MM.1S (cell line): Measurements from ENCODE around the gene MND1.

Experiments used
- DNase-seq: peaks from one replicate; pipeline ENCODE4 v3.0.0-alpha.2; 2015
- H2AFZ ChIP-seq: fragments of 300-600 bp; sonication (generic); 2 replicates; pipeline ENCODE4 v1.6.0; 2016; ENCODE audit warnings: antibody characterized with exemption, low read length
- H3F3A ChIP-seq: fragments of 300-600 bp; sonication (generic); 2 replicates; pipeline ENCODE4 v1.6.1; 2016; ENCODE audit warnings: mild to moderate bottlenecking, antibody characterized with exemption, low read length, moderate library complexity, mixed read lengths; ENCODE audit not compliant: insufficient read depth
- H3K27ac ChIP-seq: fragments of 300-600 bp; sonication (generic); 2 replicates; pipeline ENCODE4 v1.5.1; 2016; ENCODE audit warnings: mild to moderate bottlenecking, low read length
- H3K27me3 ChIP-seq: fragments of 300-600 bp; sonication (generic); replicated peaks from 2 replicates; pipeline ENCODE4 v1.6.0; 2016; ENCODE audit warnings: low read length; ENCODE audit not compliant: insufficient read depth
- H3K36me3 ChIP-seq: fragments of 300-600 bp; sonication (generic); replicated peaks from 2 replicates; pipeline ENCODE4 v1.6.1; 2016; ENCODE audit warnings: mild to moderate bottlenecking, low read length, mixed read lengths; ENCODE audit not compliant: insufficient read depth
- H3K4me1 ChIP-seq: fragments of 300-600 bp; sonication (generic); 2 replicates; pipeline ENCODE4 v1.6.1; 2016; ENCODE audit warnings: low read length, mixed read lengths
- H3K4me2 ChIP-seq: fragments of 300-600 bp; sonication (generic); 2 replicates; pipeline ENCODE4 v1.6.0; 2016; ENCODE audit warnings: low read depth, low read length
- H3K4me3 ChIP-seq: fragments of 300-600 bp; sonication (generic); 2 replicates; pipeline ENCODE4 v1.5.1; 2016; ENCODE audit warnings: low read length, mixed read lengths
- H3K79me2 ChIP-seq: fragments of 300-600 bp; sonication (generic); 2 replicates; pipeline ENCODE4 v1.6.1; 2016; ENCODE audit warnings: mixed run types, low read length, mixed read lengths
- H3K9ac ChIP-seq: fragments of 300-600 bp; sonication (generic); 2 replicates; pipeline ENCODE4 v1.6.1; 2016; ENCODE audit warnings: low read length, mixed read lengths
- H3K9me2 ChIP-seq: fragments of 300-600 bp; sonication (generic); replicated peaks from 2 replicates; pipeline ENCODE4 v1.6.1; 2016; ENCODE audit warnings: mild to moderate bottlenecking, low read length, mixed read lengths; ENCODE audit not compliant: insufficient read depth
- H3K9me3 ChIP-seq: fragments of 300-600 bp; sonication (generic); replicated peaks from 2 replicates; pipeline ENCODE4 v1.6.1; 2016; ENCODE audit warnings: mild to moderate bottlenecking, low read length, mixed read lengths; ENCODE audit not compliant: insufficient read depth
- H4K20me1 ChIP-seq: fragments of 300-600 bp; sonication (generic); 2 replicates; pipeline ENCODE4 v1.6.1; 2016; ENCODE audit warnings: mild to moderate bottlenecking, low read length, moderate library complexity, mixed read lengths; ENCODE audit not compliant: insufficient read depth
- EZH2 ChIP-seq: fragments of 300-600 bp; sonication (generic); optimal IDR thresholded peaks from 2 replicates; pipeline ENCODE3; 2017; ENCODE audit warnings: low read depth, mild to moderate bottlenecking, antibody characterized with exemption, low read length, mixed read lengths
- EZH2phosphoT487 ChIP-seq: fragments of 300-600 bp; sonication (generic); IDR thresholded peaks from 2 replicates; pipeline ENCODE4 v1.6.1; 2018; ENCODE audit warnings: antibody characterized with exemption, low read length
- TF ChIP-seq, protein P1 (sequence below): fragments of 300-600 bp; sonication (generic); IDR thresholded peaks from 2 replicates; pipeline ENCODE4 v1.5.1; 2016; ENCODE audit warnings: antibody characterized with exemption, low read length, mixed read lengths

The MND1 gene

DNA sequence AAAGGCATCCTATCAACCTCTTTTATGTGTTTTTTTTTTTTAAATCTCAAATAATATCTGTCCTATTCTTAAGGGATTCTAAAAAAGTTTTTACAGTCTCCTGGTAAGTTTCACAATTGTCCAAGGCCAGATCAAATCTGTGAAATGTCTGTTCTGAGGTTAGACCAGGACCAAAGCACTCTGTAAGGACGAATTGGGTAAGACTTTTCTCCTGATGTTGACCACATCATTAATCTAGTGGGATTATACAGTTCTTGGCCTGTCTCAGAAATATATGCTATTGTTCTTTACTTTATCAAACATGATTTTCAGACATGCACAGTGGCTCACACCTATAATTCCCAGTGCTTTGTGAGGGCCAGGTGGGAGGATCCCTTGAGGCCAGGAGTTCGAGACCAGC is 75.9 kb downstream of the MND1 start:
- Histone ChIP-seq H3K27ac (no peak overlapping the region), H3K9ac (no peak overlapping the region)

DNA sequence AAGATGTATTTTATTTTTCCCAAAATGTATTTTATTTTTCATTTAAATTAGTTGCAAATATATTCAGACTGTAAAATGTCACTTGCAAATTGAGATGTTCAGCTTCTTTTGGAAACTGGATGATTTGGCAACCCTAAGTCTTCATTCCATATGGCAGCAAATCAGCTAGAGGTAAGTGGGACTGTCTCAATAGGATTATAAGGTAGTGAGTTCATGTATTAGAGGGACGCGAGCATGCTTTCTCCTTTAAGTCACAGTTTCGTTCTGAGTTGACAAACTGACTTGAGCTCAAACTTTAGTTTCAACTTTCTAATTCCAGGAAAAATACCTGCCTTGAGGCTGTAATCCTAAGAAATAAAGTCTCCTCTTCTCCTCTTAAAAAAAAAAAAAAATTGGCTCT is 77.5 kb downstream of the MND1 start:
- Histone ChIP-seq H2AFZ (no peak overlapping the region), H3K9me3 (no peaks in the 10 kb centered on the region), H3K27me3 (no peaks in the 10 kb centered on the region), H3K4me2 (no peak overlapping the region), H3F3A (no peaks in the 10 kb centered on the region), H4K20me1 (no peaks in the 10 kb centered on the region), H3K4me1 (no peaks in the 10 kb centered on the region), H3K36me3 (no peaks in the 10 kb centered on the region), H3K27ac (no peak overlapping the region), H3K9ac (no peak overlapping the region), H3K4me3 (no peak overlapping the region), H3K9me2 (no peaks in the 10 kb centered on the region), H3K79me2 (no peaks in the 10 kb centered on the region)
- TF ChIP-seq EZH2 (no peak), EZH2phosphoT487 (no peak)
- TF ChIP-seq, protein P1, sequence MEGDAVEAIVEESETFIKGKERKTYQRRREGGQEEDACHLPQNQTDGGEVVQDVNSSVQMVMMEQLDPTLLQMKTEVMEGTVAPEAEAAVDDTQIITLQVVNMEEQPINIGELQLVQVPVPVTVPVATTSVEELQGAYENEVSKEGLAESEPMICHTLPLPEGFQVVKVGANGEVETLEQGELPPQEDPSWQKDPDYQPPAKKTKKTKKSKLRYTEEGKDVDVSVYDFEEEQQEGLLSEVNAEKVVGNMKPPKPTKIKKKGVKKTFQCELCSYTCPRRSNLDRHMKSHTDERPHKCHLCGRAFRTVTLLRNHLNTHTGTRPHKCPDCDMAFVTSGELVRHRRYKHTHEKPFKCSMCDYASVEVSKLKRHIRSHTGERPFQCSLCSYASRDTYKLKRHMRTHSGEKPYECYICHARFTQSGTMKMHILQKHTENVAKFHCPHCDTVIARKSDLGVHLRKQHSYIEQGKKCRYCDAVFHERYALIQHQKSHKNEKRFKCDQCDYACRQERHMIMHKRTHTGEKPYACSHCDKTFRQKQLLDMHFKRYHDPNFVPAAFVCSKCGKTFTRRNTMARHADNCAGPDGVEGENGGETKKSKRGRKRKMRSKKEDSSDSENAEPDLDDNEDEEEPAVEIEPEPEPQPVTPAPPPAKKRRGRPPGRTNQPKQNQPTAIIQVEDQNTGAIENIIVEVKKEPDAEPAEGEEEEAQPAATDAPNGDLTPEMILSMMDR = no peak
- DNase-seq = no peak

More for the DNA sequence above, 75.9 kb downstream of the MND1 start:
- Histone ChIP-seq H3K79me2 (no peaks in the 10 kb centered on the region), H3K4me3 (no peak overlapping the region), H3K27me3 (no peaks in the 10 kb centered on the region), H2AFZ (no peak overlapping the region), H3K36me3 (no peaks in the 10 kb centered on the region), H3K9me3 (no peaks in the 10 kb centered on the region), H4K20me1 (no peaks in the 10 kb centered on the region), H3K4me2 (no peak overlapping the region), H3K9me2 (no peaks in the 10 kb centered on the region), H3F3A (no peaks in the 10 kb centered on the region), H3K4me1 (no peaks in the 10 kb centered on the region)
- no peak for DNase-seq
- TF ChIP-seq EZH2phosphoT487 (no peak), EZH2 (no peak)
- TF ChIP-seq, protein P1 = no peak

DNA sequence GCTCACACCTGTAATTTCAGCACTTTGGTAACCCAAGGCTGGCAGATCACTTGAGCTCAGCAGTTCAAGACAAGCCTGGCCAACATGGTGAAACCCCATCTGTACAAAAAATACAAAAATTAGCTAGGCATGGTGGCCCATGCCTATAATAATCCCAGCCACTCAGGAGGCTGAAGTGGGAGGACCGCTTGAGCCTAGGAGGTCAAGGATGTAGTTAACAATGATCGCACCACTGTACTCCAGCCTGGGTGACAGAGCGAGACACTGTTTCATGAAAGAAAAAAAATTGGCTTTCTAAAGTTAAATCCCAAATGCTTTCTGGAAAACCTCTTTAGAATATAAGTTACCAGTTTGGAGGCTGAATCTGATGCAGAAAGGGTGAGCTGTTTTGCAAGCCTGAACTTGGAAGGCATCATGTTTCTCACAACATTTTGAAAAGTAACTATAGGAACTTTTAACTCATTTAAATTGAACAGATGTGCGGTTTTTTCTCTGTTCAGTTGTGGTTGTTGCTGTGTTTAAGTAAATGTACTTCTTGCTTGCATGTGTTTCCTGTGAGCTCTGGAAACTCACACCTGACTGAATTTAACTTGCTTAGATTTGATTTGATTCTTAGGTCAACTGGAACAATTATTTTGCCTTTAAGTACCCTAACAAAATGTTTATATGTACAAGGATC is 81.9 kb downstream of the MND1 start:
- Histone ChIP-seq H2AFZ (no peak overlapping the region), H3K27ac (no peak overlapping the region), H4K20me1 (no peaks in the 10 kb centered on the region), H3K4me1 (no peaks in the 10 kb centered on the region), H3K27me3 (no peaks in the 10 kb centered on the region), H3K4me3 (no peak overlapping the region), H3K9ac (no peak overlapping the region), H3K79me2 (no peaks in the 10 kb centered on the region), H3K36me3 (no peaks in the 10 kb centered on the region), H3F3A (no peaks in the 10 kb centered on the region), H3K9me3 (no peaks in the 10 kb centered on the region), H3K9me2 (no peaks in the 10 kb centered on the region), H3K4me2 (no peak overlapping the region)
- TF ChIP-seq EZH2phosphoT487 (no peak), EZH2 (no peak)
- TF ChIP-seq, protein P1 = no peak
- DNase-seq = no peak
